Breast epithelium (tissue), 3 donors: ENCODE data around the gene PDHB.

ENCODE experiments used
- POLR2A ChIP-seq: fragments of 450-650 bp; IDR thresholded peaks from one replicate; pipeline ENCODE4 v1.6.1; 2016; ENCODE audit warnings: antibody characterized with exemption, mild to moderate bottlenecking, moderate library complexity
- TF ChIP-seq, protein P1 (sequence below), 3 donors: fragments of 450-650 bp; IDR thresholded peaks; one replicate each; pipeline ENCODE4 v1.5.1; 2016 to 2017; ENCODE audit warnings: antibody characterized with exemption in 3 of 3, mild to moderate bottlenecking in 3 of 3, moderate library complexity in 3 of 3

DNA sequence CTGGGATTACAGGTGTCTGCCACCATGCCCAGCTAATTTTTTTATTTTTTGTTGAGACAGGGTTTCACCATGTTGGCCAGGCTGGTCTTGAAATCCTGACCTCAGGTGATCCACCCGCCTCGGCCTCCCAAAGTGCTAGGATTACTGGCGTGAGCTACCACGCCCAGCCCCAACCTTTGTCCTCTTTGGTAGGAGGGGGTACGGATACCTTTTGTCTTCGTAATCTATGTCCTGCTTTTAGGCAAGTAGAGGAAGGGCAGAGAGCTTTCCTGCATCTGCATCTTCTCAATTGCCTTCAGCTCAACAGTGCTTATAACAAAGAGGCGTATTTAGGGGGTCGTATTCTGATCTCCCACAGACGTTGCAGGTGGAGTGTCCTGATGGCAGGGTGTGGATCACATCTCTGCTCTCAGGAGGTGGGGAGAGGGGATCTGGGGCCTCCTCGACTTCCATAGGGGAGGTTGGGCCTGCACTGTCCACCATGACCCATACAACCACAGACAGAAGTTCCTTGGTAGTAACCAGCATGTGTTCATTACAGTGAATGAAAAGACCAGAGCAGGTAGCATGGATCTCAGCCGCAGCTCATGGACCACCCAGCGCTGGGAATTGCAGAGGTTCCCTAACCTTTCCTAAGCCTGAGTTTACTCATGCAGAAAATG lies 36.9 kb upstream of the PDHB start:
- TF ChIP-seq, protein P1, sequence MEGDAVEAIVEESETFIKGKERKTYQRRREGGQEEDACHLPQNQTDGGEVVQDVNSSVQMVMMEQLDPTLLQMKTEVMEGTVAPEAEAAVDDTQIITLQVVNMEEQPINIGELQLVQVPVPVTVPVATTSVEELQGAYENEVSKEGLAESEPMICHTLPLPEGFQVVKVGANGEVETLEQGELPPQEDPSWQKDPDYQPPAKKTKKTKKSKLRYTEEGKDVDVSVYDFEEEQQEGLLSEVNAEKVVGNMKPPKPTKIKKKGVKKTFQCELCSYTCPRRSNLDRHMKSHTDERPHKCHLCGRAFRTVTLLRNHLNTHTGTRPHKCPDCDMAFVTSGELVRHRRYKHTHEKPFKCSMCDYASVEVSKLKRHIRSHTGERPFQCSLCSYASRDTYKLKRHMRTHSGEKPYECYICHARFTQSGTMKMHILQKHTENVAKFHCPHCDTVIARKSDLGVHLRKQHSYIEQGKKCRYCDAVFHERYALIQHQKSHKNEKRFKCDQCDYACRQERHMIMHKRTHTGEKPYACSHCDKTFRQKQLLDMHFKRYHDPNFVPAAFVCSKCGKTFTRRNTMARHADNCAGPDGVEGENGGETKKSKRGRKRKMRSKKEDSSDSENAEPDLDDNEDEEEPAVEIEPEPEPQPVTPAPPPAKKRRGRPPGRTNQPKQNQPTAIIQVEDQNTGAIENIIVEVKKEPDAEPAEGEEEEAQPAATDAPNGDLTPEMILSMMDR (IDR thresholded peaks at IDR 0.05): no peak
- TF ChIP-seq POLR2A: no peak
